ENCODE results near the gene GALNT10.

- TF ChIP-seq CTCF (IDR thresholded peaks at IDR 0.05): no peak
- TF ChIP-seq POLR2A (IDR thresholded peaks at IDR 0.05): no peak
- TF ChIP-seq POLR2AphosphoS5 (IDR thresholded peaks at IDR 0.05): no peak
These were observed 19.6 kb downstream of the GALNT10 start for GRCh38 chr5:154210163-154210562.

All from stomach (tissue), 4 donors.